H9 (cell line): Measurements from ENCODE around the gene SCD. TPM values are rescaled to one million over a fixed set of nuclear protein-coding genes. Genes with fewer than 3 reads are reported as not detected.

ENCODE experiments used
- DNase-seq: peaks from one replicate; pipeline ENCODE4 v3.0.0-alpha.2; 2017
- H2AFZ ChIP-seq: one replicate; pipeline ENCODE4 v1.6.1; 2013; ENCODE audit warnings: mild to moderate bottlenecking, low read length, control low read depth, moderate library complexity
- H2AK5ac ChIP-seq: 2 replicates; pipeline ENCODE4 v1.6.1; 2013; ENCODE audit warnings: low read length, control low read depth, mixed read lengths; ENCODE audit not compliant: insufficient read length
- H2BK120ac ChIP-seq: one replicate; pipeline ENCODE4 v1.6.1; 2013; ENCODE audit warnings: low read depth, mild to moderate bottlenecking, low read length, control low read depth, inconsistent platforms; ENCODE audit not compliant: poor library complexity, severe bottlenecking
- H2BK12ac ChIP-seq: 2 replicates; pipeline ENCODE4 v1.6.1; 2013; ENCODE audit warnings: low read length, control low read depth, mixed read lengths, low read depth; ENCODE audit not compliant: insufficient read length
- H2BK15ac ChIP-seq: 2 replicates; pipeline ENCODE4 v1.6.1; 2013; ENCODE audit warnings: low read depth, low read length, control low read depth
- H2BK20ac ChIP-seq: one replicate; pipeline ENCODE4 v1.6.1; 2013; ENCODE audit warnings: low read depth, mild to moderate bottlenecking, low read length, control low read depth, inconsistent platforms; ENCODE audit not compliant: poor library complexity, severe bottlenecking
- H2BK5ac ChIP-seq: 2 replicates; pipeline ENCODE4 v1.6.1; 2013; ENCODE audit warnings: low read length, control low read depth, mixed read lengths; ENCODE audit not compliant: insufficient read length
- H3K14ac ChIP-seq: 2 replicates; pipeline ENCODE4 v1.6.1; 2013; ENCODE audit warnings: low read length, control low read depth; ENCODE audit not compliant: insufficient read depth
- H3K18ac ChIP-seq: 2 replicates; pipeline ENCODE4 v1.6.1; 2013; ENCODE audit warnings: low read depth, mild to moderate bottlenecking, mixed read lengths, low read length, control low read depth; ENCODE audit not compliant: insufficient read length
- H3K23ac ChIP-seq: 2 replicates; pipeline ENCODE4 v1.6.1; 2013; ENCODE audit warnings: low read length, control low read depth, mixed read lengths, low read depth; ENCODE audit not compliant: insufficient read length
- H3K23me2 ChIP-seq: 2 replicates; pipeline ENCODE4 v1.6.1; 2013; ENCODE audit warnings: low read depth, mild to moderate bottlenecking, mixed read lengths, low read length, control low read depth; ENCODE audit not compliant: insufficient read length, poor library complexity, severe bottlenecking
- H3K27ac ChIP-seq: 2 replicates; pipeline ENCODE4 v1.5.1; 2013; ENCODE audit warnings: low read length, control low read depth, mixed read lengths, low read depth; ENCODE audit not compliant: insufficient read length
- H3K27me3 ChIP-seq: 2 replicates; pipeline ENCODE4 v1.6.1; 2013; ENCODE audit warnings: low read length, control low read depth, inconsistent platforms; ENCODE audit not compliant: insufficient read depth
- H3K4ac ChIP-seq: 2 replicates; pipeline ENCODE4 v1.6.1; 2013; ENCODE audit warnings: low read depth, mild to moderate bottlenecking, control low read depth, inconsistent platforms, low read length, moderate library complexity
- H3K4me1 ChIP-seq: 2 replicates; pipeline ENCODE4 v1.6.1; 2013; ENCODE audit warnings: low read length, control low read depth, inconsistent platforms; ENCODE audit not compliant: insufficient read depth
- H3K4me2 ChIP-seq: 2 replicates; pipeline ENCODE4 v1.6.1; 2013; ENCODE audit warnings: low read length, control low read depth, mixed read lengths; ENCODE audit not compliant: insufficient read length, insufficient read depth
- H3K56ac ChIP-seq: 2 replicates; pipeline ENCODE4 v1.6.1; 2013; ENCODE audit warnings: low read depth, mild to moderate bottlenecking, mixed read lengths, low read length, control low read depth; ENCODE audit not compliant: insufficient read length
- H3K79me1 ChIP-seq: 2 replicates; pipeline ENCODE4 v1.6.1; 2013; ENCODE audit warnings: low read depth, mild to moderate bottlenecking, moderate library complexity, low read length, control low read depth, inconsistent platforms; ENCODE audit not compliant: insufficient read depth, poor library complexity, severe bottlenecking
- H3K79me2 ChIP-seq: 2 replicates; pipeline ENCODE4 v1.6.1; 2013; ENCODE audit warnings: low read length, control low read depth, inconsistent platforms; ENCODE audit not compliant: insufficient read depth
- H3K9ac ChIP-seq: 2 replicates; pipeline ENCODE4 v1.6.1; 2013; ENCODE audit warnings: low read length, control low read depth, mixed read lengths; ENCODE audit not compliant: insufficient read length; ENCODE audit errors: extremely low read depth
- H3K9me3 ChIP-seq: one replicate; pipeline ENCODE4 v1.6.1; 2013; ENCODE audit warnings: low read depth, low read length, inconsistent platforms; ENCODE audit not compliant: control insufficient read depth
- H3T11ph ChIP-seq: one replicate; pipeline ENCODE4 v1.6.1; 2013; ENCODE audit warnings: mild to moderate bottlenecking, low read length, control low read depth, inconsistent platforms
- H4K20me1 ChIP-seq: one replicate; pipeline ENCODE4 v1.6.1; 2013; ENCODE audit not compliant: control insufficient read depth, insufficient read length, insufficient read depth
- H4K5ac ChIP-seq: 2 replicates; pipeline ENCODE4 v1.6.1; 2013; ENCODE audit warnings: low read depth, mild to moderate bottlenecking, mixed read lengths, low read length, control low read depth; ENCODE audit not compliant: insufficient read length
- H4K8ac ChIP-seq: replicated peaks from 2 replicates; pipeline ENCODE4 v1.6.1; 2013; ENCODE audit warnings: low read length, control low read depth, mixed read lengths, low read depth; ENCODE audit not compliant: insufficient read length
- H4K91ac ChIP-seq: 2 replicates; pipeline ENCODE4 v1.6.1; 2013; ENCODE audit warnings: low read depth, mild to moderate bottlenecking, moderate library complexity, mixed read lengths, low read length, control low read depth; ENCODE audit not compliant: insufficient read length
- H3K27ac Mint-ChIP-seq, 3 experiments: 2 replicates in 2 of 3; 3 replicates in 1 of 3; pipeline ENCODE4 v1.8.0; 2020 to 2021; ENCODE audit warnings: mixed read lengths in 3 of 3, mild to moderate bottlenecking in 1 of 3, moderate library complexity in 1 of 3
- H3K27me3 Mint-ChIP-seq: 2 replicates; pipeline ENCODE4 v1.8.0; 2021; ENCODE audit warnings: low read depth, mild to moderate bottlenecking, moderate library complexity, mixed read lengths
- H3K36me3 Mint-ChIP-seq, 3 experiments: 2 replicates in 2 of 3; 3 replicates in 1 of 3; pipeline ENCODE4 v1.8.0; 2020 to 2021; ENCODE audit warnings: low read depth in 3 of 3, mixed read lengths in 3 of 3; ENCODE audit not compliant: insufficient read depth in 1 of 3
- H3K4me1 Mint-ChIP-seq, 2 experiments: 2 replicates each; pipeline ENCODE4 v1.8.0; 2020; ENCODE audit warnings: mixed read lengths in 2 of 2
- H3K4me3 Mint-ChIP-seq, 2 experiments: 2 replicates in 1 of 2; 3 replicates in 1 of 2; pipeline ENCODE4 v1.8.0; 2020 to 2021; ENCODE audit warnings: mild to moderate bottlenecking in 2 of 2, mixed read lengths in 2 of 2, moderate library complexity in 1 of 2
- H3K9me3 Mint-ChIP-seq, 2 experiments: 2 replicates in 1 of 2; 3 replicates in 1 of 2; pipeline ENCODE4 v1.8.0; 2020; ENCODE audit warnings: mild to moderate bottlenecking in 2 of 2, mixed read lengths in 2 of 2, moderate library complexity in 1 of 2
- WGBS: extraction: QIAGEN DNeasy Blood & Tissue Kit; methylation state at CpG from one replicate; pipeline ENCODE4 v1.1.7; 2013; ENCODE audit warnings: missing lambda C conversion rate, low lambda C conversion rate, mixed read lengths; ENCODE audit not compliant: insufficient read length; ENCODE audit errors: extremely low coverage; 5-methylcytosine and 5-hydroxymethylcytosine counted together
- total RNA-seq: library from RNA; stranded (reverse); gene quantifications from 2 replicates; pipeline ENCODE4 v1.2.1, GENCODE V29; 2021
- TF ChIP-seq, protein P1 (sequence below): fragments of 200-600 bp; sonication (generic); conservative IDR thresholded peaks from 3 replicates; pipeline ENCODE4 v1.8.0; 2021; ENCODE audit warnings: antibody characterized with exemption, mild to moderate bottlenecking

The SCD gene
- total RNA-seq, 1 experiment from 2014 or later: 354 TPM

- DNase-seq: no peak
- no peak overlapping the region for H3K14ac ChIP-seq
- H3K56ac ChIP-seq: no peak overlapping the region
- no peak overlapping the region for H3K4me3 Mint-ChIP-seq
- no peaks in the 10 kb centered on the region for H3K79me2 ChIP-seq
- H3K36me3 Mint-ChIP-seq: no peaks in the 10 kb centered on the region
- H3K4me1 ChIP-seq: no peaks in the 10 kb centered on the region
- no peak overlapping the region for H3K4me2 ChIP-seq
- no peak overlapping the region for H3T11ph ChIP-seq
- no peaks in the 10 kb centered on the region for H3K27me3 ChIP-seq
- H3K18ac ChIP-seq: no peak overlapping the region
- H4K8ac ChIP-seq: no peak overlapping the region
- H3K79me1 ChIP-seq: no peaks in the 10 kb centered on the region
- TF ChIP-seq, protein P1, sequence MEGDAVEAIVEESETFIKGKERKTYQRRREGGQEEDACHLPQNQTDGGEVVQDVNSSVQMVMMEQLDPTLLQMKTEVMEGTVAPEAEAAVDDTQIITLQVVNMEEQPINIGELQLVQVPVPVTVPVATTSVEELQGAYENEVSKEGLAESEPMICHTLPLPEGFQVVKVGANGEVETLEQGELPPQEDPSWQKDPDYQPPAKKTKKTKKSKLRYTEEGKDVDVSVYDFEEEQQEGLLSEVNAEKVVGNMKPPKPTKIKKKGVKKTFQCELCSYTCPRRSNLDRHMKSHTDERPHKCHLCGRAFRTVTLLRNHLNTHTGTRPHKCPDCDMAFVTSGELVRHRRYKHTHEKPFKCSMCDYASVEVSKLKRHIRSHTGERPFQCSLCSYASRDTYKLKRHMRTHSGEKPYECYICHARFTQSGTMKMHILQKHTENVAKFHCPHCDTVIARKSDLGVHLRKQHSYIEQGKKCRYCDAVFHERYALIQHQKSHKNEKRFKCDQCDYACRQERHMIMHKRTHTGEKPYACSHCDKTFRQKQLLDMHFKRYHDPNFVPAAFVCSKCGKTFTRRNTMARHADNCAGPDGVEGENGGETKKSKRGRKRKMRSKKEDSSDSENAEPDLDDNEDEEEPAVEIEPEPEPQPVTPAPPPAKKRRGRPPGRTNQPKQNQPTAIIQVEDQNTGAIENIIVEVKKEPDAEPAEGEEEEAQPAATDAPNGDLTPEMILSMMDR: no peak
- no peaks in the 10 kb centered on the region for H3K9me3 Mint-ChIP-seq
- H3K27ac ChIP-seq: no peak overlapping the region
- WGBS: no CpG with 5 or more reads among the region's 4 CpGs
- no peak overlapping the region for H2BK20ac ChIP-seq
- no peaks in the 10 kb centered on the region for H3K9me3 ChIP-seq
- H4K5ac ChIP-seq: no peak overlapping the region
- H4K91ac ChIP-seq: no peak overlapping the region
- no peak overlapping the region for H3K4ac ChIP-seq
- H2BK15ac ChIP-seq: no peak overlapping the region
- H2BK120ac ChIP-seq: no peak overlapping the region
- H2BK12ac ChIP-seq: no peak overlapping the region
- no peaks in the 10 kb centered on the region for H3K23me2 ChIP-seq
- H3K9ac ChIP-seq: no peak overlapping the region
- no peaks in the 10 kb centered on the region for H4K20me1 ChIP-seq
- no peak overlapping the region for H3K23ac ChIP-seq
- no peak overlapping the region for H3K27ac Mint-ChIP-seq
- no peak overlapping the region for H2AK5ac ChIP-seq
- peaks cover 34% of the 10 kb centered on the region for H3K27me3 Mint-ChIP-seq
- peaks cover 3 to 8% of the 10 kb centered on the region in 2 experiments; a peak in 1 of 4 replicates for H3K4me1 Mint-ChIP-seq
- H2AFZ ChIP-seq: no peak overlapping the region
- no peak overlapping the region for H2BK5ac ChIP-seq
Observed at GRCh38 chr10:100333106-100333505, 13.9 kb upstream of the SCD start.
